ENCODE data around the gene MET.
"Not testable (repeated sequence)": the region's sequence is repeated elsewhere in the genome, so short reads cannot be mapped to it uniquely, and the experiment has no call there.

MET gene

DNA sequence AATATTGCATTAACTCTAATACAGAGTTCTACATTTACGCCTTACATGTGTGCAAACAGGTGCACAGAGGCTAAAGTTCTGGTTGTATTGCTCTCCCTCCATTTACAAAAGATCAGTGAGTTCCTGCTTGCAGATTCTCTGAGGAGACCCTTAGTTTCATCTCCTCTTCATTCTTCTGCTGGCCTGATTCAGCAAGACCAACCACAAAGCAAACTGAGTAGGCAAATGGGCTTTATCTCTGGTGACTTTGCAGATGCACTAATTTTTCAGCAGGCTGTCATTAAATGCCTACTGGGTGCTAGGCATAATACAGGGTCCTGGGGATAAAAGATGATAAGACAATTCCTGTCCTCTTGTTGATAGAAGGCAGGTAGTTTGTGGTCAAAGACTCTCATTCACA, 56.4 kb downstream of the MET start:
- DNase-seq: no peak

DNA sequence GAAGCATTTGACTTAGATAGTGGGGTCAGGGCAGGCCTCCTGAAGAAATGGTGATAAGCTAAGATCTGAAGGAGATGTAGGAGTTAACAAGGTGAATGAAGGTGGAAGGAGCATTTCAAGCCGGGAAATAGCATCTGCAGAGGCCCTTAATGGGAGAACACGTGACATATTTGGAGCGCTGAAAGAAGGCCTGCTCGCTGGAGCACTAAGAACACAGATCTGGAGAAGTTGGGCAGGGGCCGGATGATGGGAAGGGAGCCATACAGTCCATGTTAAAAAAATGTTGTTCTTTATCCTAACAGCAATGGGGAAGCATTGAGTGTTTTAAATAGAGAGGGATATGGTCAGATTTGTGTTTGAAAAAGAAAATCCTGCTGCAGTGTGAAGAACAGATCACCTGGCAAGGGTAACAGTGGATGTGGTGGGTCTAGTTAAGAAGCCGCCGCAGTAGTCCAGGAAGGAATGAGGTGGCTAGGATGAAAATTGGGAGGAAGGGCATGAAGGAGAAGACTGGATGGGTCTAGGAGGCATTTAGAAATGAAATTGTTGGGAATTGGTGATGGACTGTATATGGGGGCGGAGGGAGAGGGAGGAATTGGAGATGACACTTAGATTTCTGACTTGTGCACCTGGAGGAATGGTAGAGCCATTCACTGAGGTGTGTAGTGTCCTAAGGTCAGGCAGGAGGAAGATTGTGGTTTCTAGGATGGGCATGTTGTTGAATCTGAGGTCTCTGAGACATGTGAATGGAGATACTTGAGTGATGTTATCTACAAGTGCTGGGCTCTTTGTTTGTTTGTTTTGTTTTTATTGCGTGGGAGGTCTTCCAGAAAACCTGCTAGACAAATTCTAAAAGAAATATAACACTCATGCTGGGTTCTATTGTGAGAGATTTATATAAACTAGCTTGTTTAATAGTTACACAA, 58.4 kb downstream of the MET start:
- DNase-seq: no peak

DNA sequence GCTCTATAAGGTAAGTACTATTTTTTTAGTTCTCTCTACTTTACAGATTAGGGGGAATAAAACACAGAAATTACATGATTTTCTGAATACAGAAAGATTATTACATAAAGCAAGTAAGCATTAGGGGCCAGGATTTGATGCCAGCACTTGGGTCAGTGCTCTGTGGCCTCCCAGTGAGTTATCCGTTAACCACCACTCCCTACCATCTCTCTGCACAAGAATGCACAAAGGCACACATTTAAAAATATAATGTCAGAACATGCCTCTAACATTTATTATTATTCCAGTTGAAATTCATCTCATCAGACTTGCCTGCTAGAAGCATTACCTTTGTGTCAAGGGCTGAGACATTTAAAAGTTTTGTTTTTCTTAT, 59.0 kb downstream of the MET start:
- no peak for DNase-seq

DNA sequence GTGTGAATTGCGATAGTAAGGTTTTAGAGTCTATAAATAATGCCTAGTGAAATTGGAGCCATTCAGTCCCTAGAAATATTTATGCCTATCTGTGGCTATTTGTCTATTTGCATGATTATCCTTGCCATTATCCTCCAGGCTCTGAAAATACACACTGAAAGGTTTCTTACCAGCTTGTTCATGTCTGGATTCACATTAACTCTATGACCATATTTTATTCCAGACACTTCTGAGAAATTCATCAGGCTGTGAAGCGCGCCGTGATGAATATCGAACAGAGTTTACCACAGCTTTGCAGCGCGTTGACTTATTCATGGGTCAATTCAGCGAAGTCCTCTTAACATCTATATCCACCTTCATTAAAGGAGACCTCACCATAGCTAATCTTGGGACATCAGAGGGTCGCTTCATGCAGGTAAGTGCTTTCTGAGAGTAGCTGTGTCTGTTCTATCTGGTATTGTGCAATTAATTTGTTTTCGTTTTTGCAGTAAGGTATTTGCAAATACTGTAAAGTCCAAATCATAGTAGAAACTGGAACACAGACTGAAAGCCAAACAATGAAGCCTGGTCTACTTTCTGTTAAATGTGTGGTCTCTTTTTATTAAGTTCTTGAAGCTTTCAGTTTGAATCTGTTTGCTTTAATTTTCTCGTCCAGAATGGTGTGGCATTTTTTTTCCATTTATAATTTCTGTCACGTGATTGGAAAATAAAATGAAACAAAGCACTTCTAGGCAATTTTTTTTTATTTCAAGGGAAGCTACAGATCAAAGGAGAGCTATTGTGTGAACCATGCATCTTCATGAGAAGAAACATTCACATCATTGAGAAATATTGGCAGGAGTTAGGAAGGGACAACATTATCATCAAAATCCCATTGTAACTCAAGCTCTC, 59.7 kb downstream of the MET start:
- DNase-seq: no peak

DNA sequence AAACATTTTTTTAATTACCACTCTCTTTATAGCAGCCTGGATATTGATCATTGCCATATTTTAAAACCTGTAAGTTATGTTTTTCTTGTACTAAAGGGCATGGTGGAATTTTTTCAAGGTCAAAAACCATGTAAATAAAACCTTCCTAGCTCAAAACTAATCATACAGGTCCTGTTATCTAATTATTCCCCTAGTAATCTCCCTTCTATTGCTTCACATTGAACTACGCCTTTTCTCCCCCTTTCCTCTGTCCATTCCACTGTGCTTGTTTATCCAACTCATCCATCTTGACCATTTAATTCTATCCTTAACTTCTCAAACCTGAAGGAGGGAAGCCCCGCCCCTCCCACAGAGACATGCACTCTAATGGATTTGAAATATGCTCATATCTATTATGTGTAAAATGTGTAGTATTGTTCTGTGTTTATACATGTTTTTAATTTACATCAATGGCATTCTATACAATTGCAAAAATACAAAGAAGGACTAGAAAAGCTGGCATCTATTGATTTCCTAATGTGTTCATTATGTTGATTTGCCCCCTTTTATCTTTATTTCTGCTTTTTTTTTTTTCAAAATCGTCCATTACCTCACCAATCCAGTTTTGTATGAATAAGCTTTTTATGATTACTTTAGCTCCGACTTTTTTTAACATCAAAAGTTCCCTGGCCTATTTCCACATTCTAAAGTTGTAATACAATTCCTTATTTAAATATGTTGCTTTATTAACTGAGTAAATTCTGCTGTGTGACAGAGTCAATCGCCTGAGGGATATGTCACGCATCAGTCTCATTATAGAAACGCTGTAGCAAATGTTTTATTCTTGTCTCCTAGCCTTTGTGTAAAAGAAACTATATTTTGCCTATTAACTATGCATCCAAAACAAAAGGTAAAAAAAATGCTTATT, 61.0 kb downstream of the MET start:
- no peak for DNase-seq

DNA sequence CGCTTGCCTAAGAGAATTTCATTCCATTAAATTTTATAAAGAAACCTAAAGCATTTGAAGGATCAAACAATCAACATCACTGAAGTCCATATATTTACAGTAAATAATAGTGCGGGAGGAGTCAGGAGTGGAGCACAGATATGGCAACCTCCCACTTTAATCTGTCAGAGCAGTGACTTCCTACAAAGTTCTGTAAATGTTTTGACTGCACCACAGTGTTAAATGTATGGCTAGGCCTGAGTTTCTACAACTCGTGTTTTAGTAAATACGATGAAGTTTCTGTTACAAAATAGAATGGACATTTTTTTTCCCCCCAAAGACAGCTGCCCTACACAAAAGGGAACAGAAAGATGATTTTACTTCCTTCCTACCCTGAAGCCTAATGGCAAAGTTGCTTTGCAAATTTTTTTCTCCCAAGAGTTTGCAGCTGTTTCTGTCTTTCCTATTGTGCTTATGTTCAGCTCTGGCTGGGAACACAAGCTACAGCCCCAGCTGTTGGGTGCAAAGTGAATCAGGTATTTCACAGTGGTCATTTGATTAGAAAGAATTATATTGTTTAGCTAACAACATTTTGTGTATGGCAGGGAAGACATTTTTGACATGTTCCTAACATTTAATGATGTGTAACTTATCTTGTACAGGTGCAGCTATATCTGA, 62.1 kb downstream of the MET start:
- DNase-seq: no peak

DNA sequence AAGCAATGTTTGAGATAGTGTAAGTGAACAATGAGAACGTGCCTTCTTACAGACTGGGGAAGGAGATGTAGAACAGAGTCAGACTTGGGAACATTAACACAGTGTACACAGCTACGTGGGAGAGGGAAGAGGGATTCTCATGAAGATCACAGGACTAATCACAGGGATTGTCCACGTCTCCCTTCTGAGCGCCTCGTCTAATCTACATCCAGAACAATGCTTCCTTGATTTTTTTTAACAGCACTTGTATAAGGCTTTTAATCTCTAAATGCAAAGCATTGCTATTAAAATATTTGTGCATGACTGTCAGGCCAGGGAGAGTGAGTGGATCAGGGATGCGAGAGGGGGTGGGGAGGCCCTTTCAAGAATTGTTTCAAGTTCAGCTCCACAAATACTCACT, 62.7 kb downstream of the MET start:
- DNase-seq: no peak

DNA sequence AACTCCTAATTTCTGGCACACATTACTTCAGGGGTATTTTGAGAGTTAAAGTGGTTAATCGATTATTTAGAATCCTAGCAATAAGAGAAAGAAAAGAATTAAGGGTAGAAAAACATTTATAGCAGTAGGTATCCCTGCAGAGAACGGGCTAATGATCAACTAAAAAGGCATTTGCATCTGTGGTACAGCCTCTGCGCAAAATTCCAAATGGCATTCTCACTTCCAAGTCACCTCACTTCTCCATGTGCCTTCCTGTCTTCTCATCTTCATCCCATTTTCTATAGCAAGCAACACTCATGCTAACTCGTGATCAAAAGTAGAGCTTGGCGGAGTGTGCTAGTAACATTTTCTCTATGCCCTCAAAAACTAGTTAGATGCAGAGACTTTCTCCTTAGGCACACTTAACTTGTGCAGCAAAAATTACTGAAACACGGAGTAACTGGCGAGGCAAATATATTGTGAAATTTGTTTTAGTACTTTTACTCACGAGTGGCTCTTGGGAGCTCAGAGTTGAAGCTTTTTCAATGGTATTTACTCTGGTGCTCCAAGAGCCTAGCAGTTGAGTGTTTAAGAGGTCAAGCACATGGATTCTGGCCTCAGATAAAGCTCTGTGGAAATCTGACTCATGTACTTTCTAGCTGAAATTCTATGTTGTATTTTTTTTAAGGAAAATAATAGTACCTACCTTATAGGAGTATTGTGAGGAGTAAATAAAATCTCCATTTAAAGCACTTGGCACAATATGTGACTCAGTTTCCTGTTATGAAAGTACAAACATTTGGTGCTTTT, 65.1 kb downstream of the MET start:
- DNase-seq: no peak

DNA sequence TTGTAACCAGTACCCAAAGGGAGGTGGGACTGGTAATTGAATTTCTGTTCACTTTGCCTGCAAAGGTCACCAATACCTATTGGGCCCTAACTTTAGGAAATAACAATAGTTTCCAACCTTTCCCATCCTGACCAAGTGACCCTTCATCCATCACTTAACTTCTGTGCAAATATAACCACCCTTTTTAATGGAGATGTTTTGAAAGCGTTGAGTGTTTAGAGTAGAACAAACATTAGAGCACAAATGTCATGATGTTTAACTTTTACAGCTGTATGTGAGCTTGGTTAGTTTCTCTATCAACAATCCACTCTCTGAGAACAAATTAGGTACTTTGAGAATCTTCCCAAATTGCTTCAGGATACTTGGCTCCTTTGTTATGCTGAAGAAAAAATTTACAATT, 66.4 kb downstream of the MET start:
- no peak for DNase-seq

DNA sequence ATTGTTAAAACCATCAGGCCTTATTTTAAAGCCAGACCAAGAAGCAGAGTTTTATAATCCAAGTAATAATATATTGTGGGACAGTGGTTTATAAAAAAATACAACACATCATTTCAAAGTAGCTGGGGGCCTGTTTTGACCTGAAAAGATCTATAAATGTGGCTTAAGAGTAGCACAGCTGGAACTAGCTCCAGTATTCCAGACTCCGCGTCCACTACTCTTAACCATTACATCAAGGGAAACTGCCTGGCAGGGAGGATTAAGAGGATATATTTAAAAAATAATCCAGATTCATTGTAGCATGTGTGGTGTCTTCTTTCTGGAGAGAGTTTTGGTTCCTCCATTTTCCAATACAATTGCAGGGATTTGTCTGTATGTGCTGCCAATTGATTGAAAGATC, 67.3 kb downstream of the MET start:
- DNase-seq: no peak

DNA sequence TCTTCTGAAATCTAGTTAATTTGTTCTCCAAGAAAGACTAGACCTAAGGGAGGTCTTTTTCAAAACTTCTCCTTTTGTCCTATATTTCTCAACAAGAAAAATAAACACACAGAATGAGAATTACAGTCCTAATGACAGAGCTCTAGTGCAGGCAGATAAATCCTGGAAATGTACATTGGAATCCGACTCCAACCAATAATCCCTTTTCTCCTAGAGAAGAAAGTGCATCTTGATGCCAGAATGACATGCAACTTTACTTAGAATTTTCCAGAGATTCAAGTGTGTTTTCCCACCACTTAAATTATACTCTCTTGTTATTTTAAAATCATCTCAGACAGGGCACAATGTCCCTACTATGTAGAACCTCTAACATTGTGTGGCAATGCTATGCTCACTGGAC, 68.2 kb downstream of the MET start:
- no peak for DNase-seq

DNA sequence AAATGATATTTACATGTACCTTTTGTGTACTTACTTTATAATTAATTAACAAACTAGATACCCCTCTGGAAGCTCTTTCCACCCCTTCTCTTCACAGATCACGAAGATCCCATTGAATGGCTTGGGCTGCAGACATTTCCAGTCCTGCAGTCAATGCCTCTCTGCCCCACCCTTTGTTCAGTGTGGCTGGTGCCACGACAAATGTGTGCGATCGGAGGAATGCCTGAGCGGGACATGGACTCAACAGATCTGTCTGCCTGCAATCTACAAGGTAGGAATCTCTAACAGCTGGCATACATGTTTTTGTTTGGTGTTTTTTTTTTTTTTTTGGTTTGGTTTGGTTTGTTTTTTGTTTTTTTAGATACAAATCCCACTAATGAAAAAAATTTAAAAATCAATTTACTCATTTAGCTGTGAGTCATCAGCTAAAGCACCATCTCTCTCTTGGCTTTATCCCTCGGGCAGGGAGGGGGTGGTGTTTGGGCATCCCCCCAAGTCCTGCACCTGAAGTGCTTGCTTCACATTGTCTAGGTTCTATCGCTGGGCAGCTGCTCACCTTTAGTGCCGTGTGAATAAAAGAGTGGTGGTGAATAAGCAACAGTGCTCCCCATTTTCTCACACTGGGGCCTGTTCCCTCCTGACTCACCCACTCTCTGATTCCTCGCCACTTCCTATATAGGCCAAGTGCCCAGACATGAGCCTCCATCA, 68.9 kb downstream of the MET start:
- DNase-seq: no peak

DNA sequence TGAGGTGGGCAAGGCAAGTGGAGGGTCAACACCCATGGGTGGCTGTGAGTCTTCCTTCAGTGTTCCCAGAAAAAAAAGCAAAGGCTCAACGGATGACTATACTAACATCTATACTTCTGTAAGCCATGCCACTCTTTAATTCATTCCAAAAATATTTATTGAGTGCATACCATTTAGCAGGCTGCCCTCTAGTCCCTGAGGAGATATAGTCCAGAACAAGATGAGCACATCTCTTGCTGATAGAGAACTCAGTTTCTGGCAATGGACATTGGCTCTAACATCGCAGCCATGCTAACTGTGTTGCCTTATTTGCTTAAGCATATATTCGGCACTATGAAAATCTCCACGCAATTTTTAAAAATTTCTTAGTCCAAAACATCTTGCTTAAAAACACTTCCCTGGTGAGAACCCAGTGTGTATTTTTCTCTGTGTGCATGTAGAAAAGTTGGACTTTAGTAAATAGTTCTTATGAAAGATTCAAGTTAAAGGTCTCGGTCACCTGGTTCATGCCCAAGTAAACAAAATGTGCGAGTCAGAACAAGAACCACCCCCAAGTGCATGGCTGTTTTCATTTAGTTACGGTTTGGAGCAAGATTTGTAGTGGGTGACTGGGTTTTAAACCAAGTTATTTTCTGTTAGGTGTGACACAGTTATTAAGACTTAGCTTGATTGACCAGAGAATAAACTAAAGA, 69.8 kb downstream of the MET start:
- DNase-seq: no peak

DNA sequence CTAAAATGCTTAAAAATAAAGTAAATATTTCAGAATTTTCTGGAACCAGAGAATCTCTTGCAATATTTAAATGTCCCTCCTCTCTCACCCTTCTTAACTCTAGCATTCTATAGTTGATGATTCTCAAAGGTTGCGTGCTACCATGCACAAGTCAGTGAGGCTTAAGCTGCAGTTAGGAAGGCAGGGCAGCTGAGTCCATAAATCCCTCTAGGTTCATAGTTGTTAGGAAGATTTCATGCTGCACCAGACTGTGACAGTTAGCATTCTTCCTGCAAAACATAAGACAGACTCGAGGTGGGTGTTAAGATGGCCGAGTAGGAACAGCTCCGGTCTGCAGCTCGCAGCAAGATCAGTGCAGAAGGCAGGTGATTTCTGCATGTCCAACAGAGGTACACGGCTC, 70.6 kb downstream of the MET start:
- no peak for DNase-seq

DNA sequence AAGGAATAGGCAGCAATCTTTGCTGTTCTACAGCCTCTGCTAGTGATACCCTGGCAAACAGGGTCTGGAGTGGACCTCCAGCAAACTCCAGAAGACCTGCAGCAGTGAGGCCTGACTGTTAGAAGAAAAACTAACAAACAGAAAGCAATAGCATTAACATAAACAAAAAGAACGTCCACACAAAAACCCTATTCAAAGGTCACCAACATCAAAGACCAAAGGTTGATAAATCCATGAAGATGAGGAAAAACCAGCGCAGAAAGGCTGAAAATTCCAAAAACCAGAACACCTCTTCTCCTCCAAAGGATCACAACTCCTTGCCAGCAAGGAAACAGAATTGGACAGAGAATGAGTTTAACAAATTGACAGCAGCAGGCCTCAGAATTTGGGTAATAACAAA, 71.8 kb downstream of the MET start:
- DNase-seq: not testable (repeated sequence)

DNA sequence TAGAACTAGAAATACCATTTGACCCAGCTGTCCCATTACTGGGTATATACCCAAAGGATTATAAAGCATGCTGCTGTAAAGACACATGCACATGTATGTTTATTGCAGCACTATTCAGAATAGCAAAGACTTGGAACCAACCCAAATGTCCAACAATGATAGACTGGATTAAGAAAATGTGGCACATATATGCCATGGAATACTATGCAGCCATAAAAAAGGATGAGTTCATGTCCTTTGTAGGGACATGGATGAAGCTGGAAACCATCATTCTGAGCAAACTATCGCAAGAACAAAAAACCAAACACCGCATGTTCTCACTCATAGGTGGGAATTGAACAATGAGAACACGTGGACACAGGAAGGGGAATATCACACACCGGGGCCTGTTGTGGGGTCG, 74.4 kb downstream of the MET start:
- DNase-seq: not testable (repeated sequence)

DNA sequence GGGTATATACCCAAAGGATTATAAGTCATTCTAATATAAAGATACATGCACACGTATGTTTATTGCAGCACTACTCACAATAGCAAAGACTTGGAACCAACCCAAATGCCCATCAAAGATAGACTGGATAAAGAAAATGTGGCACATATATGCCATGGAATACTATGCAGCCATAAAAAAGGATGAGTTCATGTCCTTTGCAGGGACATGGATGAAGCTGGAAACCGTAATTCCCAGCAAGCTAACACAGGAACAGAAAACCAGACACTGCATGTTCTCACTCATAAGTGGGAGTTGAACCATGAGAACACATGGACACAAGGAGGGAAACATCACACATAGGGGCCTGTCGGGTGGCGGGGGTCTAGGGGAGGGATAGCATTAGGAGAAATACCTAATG, 79.1 kb downstream of the MET start:
- DNase-seq: not testable (repeated sequence)

DNA sequence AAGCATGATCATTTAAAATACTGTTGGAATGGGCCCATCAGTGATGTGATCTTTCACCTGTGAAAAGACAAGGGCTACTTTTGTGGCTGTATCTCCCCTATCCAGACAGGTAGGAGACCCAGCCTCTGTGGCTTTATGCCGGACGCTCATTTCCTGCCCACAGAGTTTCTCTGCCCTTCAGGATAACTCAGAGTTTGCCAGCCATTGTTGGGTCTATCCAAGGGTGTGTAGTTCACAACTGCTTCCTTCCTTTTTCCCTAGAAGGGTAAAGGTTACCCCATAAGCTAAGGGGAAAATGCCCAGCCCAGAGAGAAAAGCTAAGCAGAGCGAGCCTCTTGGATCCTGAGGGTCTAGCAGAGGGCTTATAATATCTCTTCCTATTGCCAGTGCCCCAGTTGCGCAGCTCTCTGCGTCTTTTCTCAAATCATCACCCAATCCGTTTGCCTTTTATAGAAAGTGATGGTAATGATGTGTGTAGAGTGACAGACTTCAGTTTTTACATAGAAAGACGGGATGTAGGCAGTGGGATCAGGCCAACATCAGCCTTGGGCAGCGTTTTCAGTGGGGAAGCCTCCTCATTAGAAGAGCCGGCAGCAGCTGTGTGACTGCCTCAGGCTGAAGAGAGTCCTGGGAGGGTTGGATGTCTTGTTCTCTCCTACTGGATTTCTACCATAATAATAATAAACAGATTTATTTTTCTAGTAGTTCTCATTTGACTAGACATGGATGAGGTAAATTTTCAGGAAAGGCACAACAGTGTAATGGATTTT, 80.5 kb downstream of the MET start:
- no peak for DNase-seq

DNA sequence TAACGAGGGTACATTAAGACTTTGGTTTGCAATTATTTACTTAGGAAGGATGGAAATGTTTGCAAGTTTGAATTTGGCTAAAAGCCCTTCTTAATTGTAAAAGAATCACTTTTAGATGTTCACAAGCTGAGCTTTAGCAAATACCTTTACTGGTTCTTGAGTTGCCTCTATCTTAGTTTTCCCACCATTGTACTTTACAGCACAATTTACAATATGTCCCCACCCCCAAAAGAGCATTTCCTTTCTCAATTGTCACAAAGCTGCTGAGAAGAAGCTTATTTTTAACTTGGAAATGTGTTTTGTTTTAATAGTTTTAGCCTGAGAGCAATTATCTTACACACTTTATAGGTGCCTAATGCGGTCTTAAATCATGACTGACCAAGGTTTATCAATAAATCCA, 81.1 kb downstream of the MET start:
- DNase-seq: no peak

Data from left hindlimb (tissue), 1 donor.